Measurements from ENCODE around the gene DNLZ. TPM values are rescaled to one million over a fixed set of nuclear protein-coding genes. Genes with fewer than 3 reads are reported as not detected.
A peak's percentile ranks its signal among the peaks of the same experiment; 100 is the strongest.

DNLZ gene
- total and polyA plus RNA-seq, 2 of the 4 experiments (the other 2 are of a cell fraction) = 2.0 to 11.4 TPM

- Histone ChIP-seq H3K4ac (ENCODE audit: low read depth, low read length) (no peak overlapping the region), H3K27ac (ENCODE audit: insufficient read depth, low read length) (no peak overlapping the region), H4K5ac (ENCODE audit: low read depth, low read length) (no peak overlapping the region), H2BK15ac (ENCODE audit: low read depth, low read length) (no peak overlapping the region), H3K4me1 (ENCODE audit: control insufficient read depth, insufficient read depth, low read length) (no peaks in the 10 kb centered on the region), H3K56ac (ENCODE audit: extremely low read depth, insufficient read depth, low read length) (no peak overlapping the region), H3K4me3 (ENCODE audit: insufficient read depth, low read depth, low read length) (no peak overlapping the region), H3K9ac (ENCODE audit: low read depth, low read length) (no peak overlapping the region), H2BK5ac (ENCODE audit: low read depth, low read length, poor library complexity, severe bottlenecking) (no peak overlapping the region), H2BK120ac (ENCODE audit: low read depth, low read length) (no peak overlapping the region), H4K91ac (ENCODE audit: insufficient read depth, low read depth, low read length) (no peak overlapping the region), H3K27me3 (ENCODE audit: control insufficient read depth, insufficient read depth, low read length) (no peaks in the 10 kb centered on the region), H3K36me3 (ENCODE audit: control insufficient read depth, insufficient read depth, low read length) (peaks cover 54% of the 10 kb centered on the region), H4K8ac (ENCODE audit: low read depth in 2 of 2, low read length in 2 of 2) (no peak overlapping the region), H2AFZ (replicated peaks; ENCODE audit: low read length, poor library complexity) (no peak overlapping the region), H3K18ac (ENCODE audit: low read depth, low read length) (no peak overlapping the region), H2AK5ac (ENCODE audit: low read depth, low read length) (no peak overlapping the region), H3K79me1 (ENCODE audit: low read depth in 1 of 2, low read length in 2 of 2) (no peaks in the 10 kb centered on the region), H3K4me2 (ENCODE audit: low read depth, low read length) (no peak overlapping the region), H3K14ac (replicated peaks; ENCODE audit: low read depth, low read length) (no peak overlapping the region), H3K9me1 (ENCODE audit: insufficient read depth, low read length) (no peaks in the 10 kb centered on the region), H2BK20ac (ENCODE audit: low read depth, low read length) (no peak overlapping the region), H4K20me1 (ENCODE audit: insufficient read depth, low read length) (no peaks in the 10 kb centered on the region), H3K9me3 (ENCODE audit: control insufficient read depth, insufficient read depth, low read length) (no peaks in the 10 kb centered on the region), H3K23ac (ENCODE audit: low read depth, low read length) (no peak overlapping the region), H2AK9ac (replicated peaks; ENCODE audit: low read depth, low read length, poor library complexity) (peak overlapping the region; percentile 28)
- ChIA-PET CTCF (no interaction called here), POLR2A (ENCODE audit: unreplicated experiment) (no interaction called here)
- 100% methylated on average over 4 of the region's 17 CpGs; no CpG with 5 or more reads in 1 of the 2 experiments for WGBS, 2 experiments (ENCODE audit: extremely low coverage in 2 of 2, insufficient read length in 1 of 2)
- in situ Hi-C loops (cut with MboI; ENCODE audit: low sequenced_read_pairs) (no loop called here), dilution Hi-C loops (cut with HindIII; ENCODE audit: low sequenced_read_pairs, unreplicated experiment) (no loop called here), intact Hi-C loops (cut with micrococcal nuclease) (no loop called here)
- no peak for TF ChIP-seq RCOR1 (IDR thresholded peaks at IDR 0.05; ENCODE audit: insufficient replicate concordance, low read length)
- TF ChIP-seq RFX5 (IDR thresholded peaks at IDR 0.05; ENCODE audit: low read depth, low read length) = no peak
- TF ChIP-seq SMC3 (IDR thresholded peaks at IDR 0.05; ENCODE audit: low read depth, low read length) = no peak
- no peak for TF ChIP-seq NFE2L2 (IDR thresholded peaks at IDR 0.05; ENCODE audit: low read depth, low read length)
- no peak for TF ChIP-seq RAD21 (IDR thresholded peaks at IDR 0.05; ENCODE audit: low read length)
- TF ChIP-seq CEBPB (IDR thresholded peaks at IDR 0.05; ENCODE audit: low read depth, low read length) = no peak
- no peak for TF ChIP-seq MXI1 (IDR thresholded peaks at IDR 0.05; ENCODE audit: borderline replicate concordance, low read depth, low read length)
- TF ChIP-seq USF2 (IDR thresholded peaks at IDR 0.05; ENCODE audit: low read depth, low read length) = no peak
- TF ChIP-seq MAFK (IDR thresholded peaks at IDR 0.05; ENCODE audit: low read depth, low read length) = no peak
- no peak for TF ChIP-seq CTCF (conservative IDR thresholded peaks at IDR 0.05; ENCODE audit: low read depth, low read length)
- TF ChIP-seq POLR2A (IDR thresholded peaks at IDR 0.05; ENCODE audit: low read depth, low read length) = no peak
- TF ChIP-seq FOS (IDR thresholded peaks at IDR 0.05; ENCODE audit: low read depth, low read length) = no peak
- no peak for TF ChIP-seq ELK1 (IDR thresholded peaks at IDR 0.05; ENCODE audit: borderline replicate concordance, low read depth, low read length)
- no peak for TF ChIP-seq MAZ (IDR thresholded peaks at IDR 0.05; ENCODE audit: borderline replicate concordance, low read depth, low read length)
- TF ChIP-seq CHD1 (IDR thresholded peaks at IDR 0.05; ENCODE audit: low read depth, low read length) = no peak
- BruUV-seq (replicated peaks) = no TSS peak
- ATAC-seq (ENCODE audit: low read depth) (no peak), DNase-seq (no peak)
Measured at GRCh38 chr9:136380381-136380780, 16.8 kb upstream of the DNLZ start.
